Stomach (tissue), 4 donors: ENCODE data around the gene MAPK4.

Experiments used
- EP300 ChIP-seq: sonication (generic); formaldehyde crosslinking; IDR thresholded peaks from one replicate; pipeline ENCODE4 v1.6.1; 2017; ENCODE audit warnings: antibody characterized with exemption
- POLR2A ChIP-seq, 4 donors: fragments of 450-650 bp; IDR thresholded peaks; one replicate each; pipeline ENCODE4 v1.6.1; 2016; ENCODE audit warnings: antibody characterized with exemption in 4 of 4, control low read depth in 2 of 4, mild to moderate bottlenecking in 1 of 4, moderate library complexity in 1 of 4
- TF ChIP-seq, protein P1 (sequence below), 7 experiments: fragments of 450-650 bp in 4 of 7; fragments of 200-600 bp in 3 of 7; sonication (generic) in 3 of 7; IDR thresholded peaks; one replicate each; pipeline ENCODE4 v1.5.1; 2016 to 2019; ENCODE audit warnings: antibody characterized with exemption in 7 of 7, control low read depth in 2 of 7, mild to moderate bottlenecking in 1 of 7

GRCh38 chr18:50610349-50610748 is 50.5 kb downstream of the MAPK4 start:
- TF ChIP-seq, protein P1, sequence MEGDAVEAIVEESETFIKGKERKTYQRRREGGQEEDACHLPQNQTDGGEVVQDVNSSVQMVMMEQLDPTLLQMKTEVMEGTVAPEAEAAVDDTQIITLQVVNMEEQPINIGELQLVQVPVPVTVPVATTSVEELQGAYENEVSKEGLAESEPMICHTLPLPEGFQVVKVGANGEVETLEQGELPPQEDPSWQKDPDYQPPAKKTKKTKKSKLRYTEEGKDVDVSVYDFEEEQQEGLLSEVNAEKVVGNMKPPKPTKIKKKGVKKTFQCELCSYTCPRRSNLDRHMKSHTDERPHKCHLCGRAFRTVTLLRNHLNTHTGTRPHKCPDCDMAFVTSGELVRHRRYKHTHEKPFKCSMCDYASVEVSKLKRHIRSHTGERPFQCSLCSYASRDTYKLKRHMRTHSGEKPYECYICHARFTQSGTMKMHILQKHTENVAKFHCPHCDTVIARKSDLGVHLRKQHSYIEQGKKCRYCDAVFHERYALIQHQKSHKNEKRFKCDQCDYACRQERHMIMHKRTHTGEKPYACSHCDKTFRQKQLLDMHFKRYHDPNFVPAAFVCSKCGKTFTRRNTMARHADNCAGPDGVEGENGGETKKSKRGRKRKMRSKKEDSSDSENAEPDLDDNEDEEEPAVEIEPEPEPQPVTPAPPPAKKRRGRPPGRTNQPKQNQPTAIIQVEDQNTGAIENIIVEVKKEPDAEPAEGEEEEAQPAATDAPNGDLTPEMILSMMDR (IDR thresholded peaks at IDR 0.05), result no peak
- TF ChIP-seq EP300 (no peak), POLR2A (IDR thresholded peaks at IDR 0.05) (no peak)
